ENCODE data around the gene GLI2. TPM values are rescaled to one million over a fixed set of nuclear protein-coding genes. Genes with fewer than 3 reads are reported as not detected.
A peak's percentile ranks its signal among the peaks of the same experiment; 100 is the strongest.

The GLI2 gene
- total and polyA plus RNA-seq, 2 of the 13 experiments (the other 11 are each of a cell fraction or from before 2014, with no cell fraction given) = not detected

DNA sequence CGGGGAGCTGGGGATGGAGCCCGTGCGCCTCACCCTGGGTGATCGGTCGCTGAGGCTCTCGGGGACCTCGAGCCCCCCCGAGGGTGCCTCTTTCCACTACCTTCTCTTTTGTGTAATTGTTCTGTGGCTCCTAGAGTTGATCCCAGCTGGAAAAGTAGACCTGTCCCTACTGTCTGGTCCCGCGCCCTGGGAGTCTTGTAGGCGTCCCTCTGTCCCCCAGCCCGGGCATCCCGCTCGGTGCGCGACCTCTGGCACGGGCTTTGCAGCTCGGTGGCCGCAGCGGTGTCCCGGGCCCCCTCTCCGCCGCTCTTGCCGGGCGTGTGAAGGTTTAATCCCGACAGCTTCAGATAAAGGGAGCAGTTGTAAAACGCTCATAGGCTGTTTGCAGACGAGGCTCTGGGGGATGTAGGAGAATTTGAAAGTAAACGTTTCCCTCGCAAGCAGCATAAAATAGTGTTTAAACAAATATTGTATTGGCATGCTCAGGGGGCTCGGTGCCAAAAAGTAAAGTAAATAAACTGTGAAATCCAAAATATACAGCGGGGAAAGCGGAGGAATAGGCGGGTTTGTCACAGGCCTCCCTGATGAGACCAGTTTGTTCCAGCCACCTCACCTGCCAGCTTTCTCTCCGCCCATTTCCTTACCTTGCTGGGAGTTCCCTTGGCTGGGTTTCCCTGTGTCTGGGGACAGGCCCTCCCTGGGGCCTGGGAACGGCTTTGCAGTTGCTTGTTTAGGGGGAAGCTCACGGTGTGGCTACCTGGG lies 1.9 kb downstream of the GLI2 start:
- BruUV-seq (replicated peaks) = no TSS peak
- H3K9ac ChIP-seq (ENCODE audit: insufficient read depth, low read depth, low read length) = no peak overlapping the region
- intact Hi-C loops (cut with micrococcal nuclease; ENCODE audit: unreplicated experiment) (no loop called here), in situ Hi-C loops (cut with HindIII; ENCODE audit: extremely low pct_ligation_motif_present, low pct_unique_long_range_greater_than_20kb) (no loop called here)
- no peaks in the 10 kb centered on the region; the same call in 1 of the 2 replicates for H4K20me1 ChIP-seq (ENCODE audit: insufficient read depth, low read length)
- H3K4me1 ChIP-seq (ENCODE audit: insufficient read depth, low read length) = peaks cover 13% of the 10 kb centered on the region; the same call in 1 of the 2 replicates
- ATAC-seq (no peak), FAIRE-seq (no peak), DNase-seq (ENCODE audit: low spot score) (no peak)
- no peak for TF ChIP-seq MIER3 (CRISPR knock-in tag; IDR thresholded peaks at IDR 0.05; ENCODE audit: borderline replicate concordance)
- TF ChIP-seq EZH2 (conservative IDR thresholded peaks at IDR 0.05; ENCODE audit: low read depth, low read length) = peak; percentile 75
- H3K4me2 ChIP-seq (ENCODE audit: low read depth, low read length) = no peak overlapping the region
- no peak overlapping the region for H3K27ac ChIP-seq (ENCODE audit: extremely low read length, insufficient read depth, low read length)
- ChIA-PET POLR2A (no interaction called here), CTCF (ENCODE audit: low intra/inter-chr PET ratio, low total read pairs) (no interaction called here)
- no peak overlapping the region for H3K4me3 ChIP-seq (replicated peaks in 1 of 3; ENCODE audit: insufficient read depth in 1 of 3, low read depth in 2 of 3, low read length in 3 of 3)
- 19% methylated on average over 30 of the region's 37 CpGs for WGBS (ENCODE audit: low lambda C conversion rate)
- H3K79me2 ChIP-seq (ENCODE audit: insufficient read depth, low read length) = no peaks in the 10 kb centered on the region
- no peaks in the 10 kb centered on the region for H3K36me3 ChIP-seq (replicated peaks in 1 of 2; ENCODE audit: control insufficient read depth in 1 of 2, insufficient read depth in 2 of 2, low read length in 2 of 2)
- H3K27me3 ChIP-seq (ENCODE audit: control insufficient read depth in 1 of 2, insufficient read depth in 2 of 2, low read length in 2 of 2) = peaks cover 22 to 97% of the 10 kb centered on the region in 2 experiments
- no peaks in the 10 kb centered on the region for H3K9me3 ChIP-seq (ENCODE audit: low read length)
- no peak overlapping the region for H2AFZ ChIP-seq (ENCODE audit: low read length)

GRCh38 chr2:120738117-120738516 lies 2.4 kb downstream of the GLI2 start:
- Histone ChIP-seq H3K4me1 (ENCODE audit: insufficient read depth, low read length) (peaks cover 13% of the 10 kb centered on the region; the same call in 1 of the 2 replicates), H3K4me2 (ENCODE audit: low read depth, low read length) (no peak overlapping the region), H3K27me3 (ENCODE audit: control insufficient read depth in 1 of 2, insufficient read depth in 2 of 2, low read length in 2 of 2) (peaks cover 24 to 97% of the 10 kb centered on the region in 2 experiments), H4K20me1 (ENCODE audit: insufficient read depth, low read length) (no peaks in the 10 kb centered on the region; the same call in 1 of the 2 replicates), H2AFZ (ENCODE audit: low read length) (no peak overlapping the region), H3K4me3 (replicated peaks in 1 of 3; ENCODE audit: insufficient read depth in 1 of 3, low read depth in 2 of 3, low read length in 3 of 3) (no peak overlapping the region), H3K36me3 (replicated peaks in 1 of 2; ENCODE audit: control insufficient read depth in 1 of 2, insufficient read depth in 2 of 2, low read length in 2 of 2) (no peaks in the 10 kb centered on the region), H3K27ac (ENCODE audit: extremely low read length, insufficient read depth, low read length) (no peak overlapping the region), H3K79me2 (ENCODE audit: insufficient read depth, low read length) (no peaks in the 10 kb centered on the region), H3K9me3 (ENCODE audit: low read length) (no peaks in the 10 kb centered on the region), H3K9ac (ENCODE audit: insufficient read depth, low read depth, low read length) (no peak overlapping the region)
- DNase-seq (ENCODE audit: low spot score) (no peak), ATAC-seq (no peak), FAIRE-seq (no peak)
- POLR2A ChIA-PET = no interaction called here
- BruUV-seq (replicated peaks) = no TSS peak
- TF ChIP-seq RBAK (CRISPR knock-in tag; IDR thresholded peaks at IDR 0.05) (no peak), ZNF761 (CRISPR knock-in tag; conservative IDR thresholded peaks at IDR 0.05) (no peak)
- 2% methylated on average over 6 of the region's 7 CpGs for WGBS (ENCODE audit: low lambda C conversion rate)
- CTCF ChIA-PET (ENCODE audit: low intra/inter-chr PET ratio, low total read pairs) = no interaction called here
- intact Hi-C loops (cut with micrococcal nuclease; ENCODE audit: unreplicated experiment) (no loop called here), in situ Hi-C loops (cut with HindIII; ENCODE audit: extremely low pct_ligation_motif_present, low pct_unique_long_range_greater_than_20kb) (no loop called here)
